H1 (cell line): ENCODE data around the gene DENND6B. TPM values are rescaled to one million over a fixed set of nuclear protein-coding genes. Genes with fewer than 3 reads are reported as not detected.
A peak's percentile ranks its signal among the peaks of the same experiment; 100 is the strongest.

Experiments
- CTCF ChIA-PET: fragments of 300-600 bp; sonication (Branson Sonifier 250); formaldehyde crosslinking; loops from one replicate; lab custom pipeline; 2021; ENCODE audit not compliant: partially characterized antibody; lab: Charles Lee
- POLR2A ChIA-PET: fragments of 300-600 bp; sonication (Branson Sonifier 250); formaldehyde crosslinking; loops from one replicate; lab custom pipeline; 2021; ENCODE audit warnings: inconsistent platforms; ENCODE audit not compliant: partially characterized antibody; lab: Charles Lee
- DNase-seq, 2 experiments: peaks; one replicate each; pipeline versions ENCODE4 v3.0.0 to v3.0.0-alpha.2; 2010 to 2022; ENCODE audit warnings: low spot score in 2 of 2, low read depth in 1 of 2, mixed read lengths in 1 of 2
- FAIRE-seq: peaks from 2 replicates; lab custom pipeline; 2011; peaks lifted over from hg19 to GRCh38; lab: Jason Lieb, UNC
- H2AFZ ChIP-seq: 2 replicates; pipeline ENCODE4 v1.8.1; 2012; ENCODE audit warnings: low read length, inconsistent platforms
- H2AK5ac ChIP-seq: 2 replicates; pipeline ENCODE4 v1.6.1; 2013; ENCODE audit warnings: low read depth, low read length
- H2BK120ac ChIP-seq: replicated peaks from 2 replicates; pipeline ENCODE3; 2013; ENCODE audit warnings: low read depth, low read length, inconsistent platforms
- H2BK12ac ChIP-seq: 2 replicates; pipeline ENCODE4 v1.6.1; 2013; ENCODE audit warnings: low read depth, low read length
- H2BK15ac ChIP-seq: 2 replicates; pipeline ENCODE4 v1.6.1; 2013; ENCODE audit warnings: low read length
- H2BK20ac ChIP-seq: 2 replicates; pipeline ENCODE4 v1.6.1; 2013; ENCODE audit warnings: low read length
- H2BK5ac ChIP-seq: 2 replicates; pipeline ENCODE4 v1.6.1; 2013; ENCODE audit warnings: low read depth, low read length
- H3K14ac ChIP-seq: 2 replicates; pipeline ENCODE4 v1.6.1; 2013; ENCODE audit warnings: inconsistent platforms; ENCODE audit not compliant: insufficient read length
- H3K18ac ChIP-seq: 2 replicates; pipeline ENCODE4 v1.6.1; 2013; ENCODE audit warnings: low read length; ENCODE audit errors: extremely low read depth
- H3K23ac ChIP-seq: 2 replicates; pipeline ENCODE4 v1.6.1; 2013; ENCODE audit warnings: inconsistent platforms; ENCODE audit not compliant: insufficient read length
- H3K23me2 ChIP-seq: 2 replicates; pipeline ENCODE4 v1.6.1; 2013; ENCODE audit warnings: low read depth, low read length
- H3K27ac ChIP-seq: 2 replicates; pipeline ENCODE4 v1.6.1; 2011; ENCODE audit warnings: low read depth, low read length, inconsistent platforms
- H3K27me3 ChIP-seq, 4 experiments: replicated peaks in 1 of 4; 1 replicate in 1 of 4; 2 replicates in 3 of 4; pipeline versions ENCODE4 v1.6.1 to v1.8.1; 2011 to 2013; ENCODE audit warnings: low read length in 3 of 4, mild to moderate bottlenecking in 3 of 4, inconsistent platforms in 2 of 4, mixed read lengths in 2 of 4, moderate library complexity in 1 of 4; ENCODE audit not compliant: control insufficient read depth in 3 of 4, insufficient read depth in 3 of 4; ENCODE audit errors: extremely low read depth in 1 of 4
- H3K36me3 ChIP-seq, 4 experiments: 2 replicates each; pipeline versions ENCODE4 v1.6.1 to v1.8.1; 2011 to 2013; ENCODE audit warnings: mild to moderate bottlenecking in 4 of 4, low read length in 3 of 4, moderate library complexity in 2 of 4, control low read depth in 1 of 4, inconsistent platforms in 1 of 4; ENCODE audit not compliant: insufficient read depth in 4 of 4, control insufficient read depth in 2 of 4
- H3K4ac ChIP-seq: replicated peaks from 2 replicates; pipeline ENCODE3; 2013; ENCODE audit warnings: low read length, low read depth, mixed read lengths, inconsistent platforms; ENCODE audit not compliant: insufficient read length
- H3K4me1 ChIP-seq, 4 experiments: replicated peaks in 1 of 4; 1 replicate in 1 of 4; 2 replicates in 3 of 4; pipeline versions ENCODE4 v1.6.1 to v1.8.1; 2011 to 2013; ENCODE audit warnings: low read length in 3 of 4, inconsistent platforms in 2 of 4, mixed read lengths in 1 of 4; ENCODE audit not compliant: insufficient read depth in 4 of 4, control insufficient read depth in 3 of 4
- H3K4me2 ChIP-seq, 2 experiments: 2 replicates each; pipeline versions ENCODE4 v1.6.1 to v1.8.1; 2011 to 2013; ENCODE audit warnings: low read depth in 2 of 2, low read length in 2 of 2, control low read depth in 1 of 2, inconsistent platforms in 1 of 2, mild to moderate bottlenecking in 1 of 2; ENCODE audit not compliant: insufficient read depth in 1 of 2
- H3K4me3 ChIP-seq, 4 experiments: fragments of 200-600, 300-600 bp in 1 of 4; sonication (generic), shearing (Covaris generic), sonication (Bioruptor Twin) in 1 of 4; 2 replicates each; pipeline versions ENCODE4 v1.5.1 to v1.8.1; 2011 to 2016; ENCODE audit warnings: low read length in 4 of 4, low read depth in 3 of 4, control low read depth in 2 of 4, inconsistent platforms in 2 of 4, mild to moderate bottlenecking in 2 of 4, mixed read lengths in 1 of 4, moderate library complexity in 1 of 4; ENCODE audit not compliant: insufficient read depth in 2 of 4; ENCODE audit errors: extremely low read depth in 1 of 4
- H3K56ac ChIP-seq: replicated peaks from 2 replicates; pipeline ENCODE3; 2013; ENCODE audit warnings: low read depth, mild to moderate bottlenecking, mixed read lengths, low read length, inconsistent platforms; ENCODE audit not compliant: insufficient read length
- H3K79me1 ChIP-seq: 2 replicates; pipeline ENCODE4 v1.6.1; 2013; ENCODE audit warnings: low read depth, low read length, control low read depth
- H3K79me2 ChIP-seq, 2 experiments: 2 replicates each; pipeline versions ENCODE4 v1.6.1 to v1.8.1; 2012 to 2013; ENCODE audit warnings: low read length in 2 of 2, mild to moderate bottlenecking in 2 of 2, inconsistent platforms in 1 of 2; ENCODE audit not compliant: insufficient read depth in 2 of 2, control insufficient read depth in 1 of 2
- H3K9ac ChIP-seq, 4 experiments: replicated peaks in 1 of 4; 1 replicate in 1 of 4; 2 replicates in 3 of 4; pipeline versions ENCODE4 v1.6.1 to v1.8.1; 2011 to 2013; ENCODE audit warnings: low read depth in 3 of 4, low read length in 3 of 4, control low read depth in 2 of 4, mild to moderate bottlenecking in 2 of 4, moderate library complexity in 2 of 4, inconsistent platforms in 1 of 4; ENCODE audit errors: extremely low read depth in 1 of 4
- H3K9me3 ChIP-seq, 2 experiments: 2 replicates each; pipeline versions ENCODE4 v1.6.1 to v1.8.1; 2012 to 2013; ENCODE audit warnings: mild to moderate bottlenecking in 2 of 2, moderate library complexity in 2 of 2, control low read depth in 1 of 2, inconsistent platforms in 1 of 2, low read depth in 1 of 2, low read length in 1 of 2, mixed read lengths in 1 of 2; ENCODE audit not compliant: insufficient read depth in 2 of 2
- H4K20me1 ChIP-seq, 2 experiments: replicated peaks in 1 of 2; 2 replicates each; pipeline versions ENCODE3 to v1.8.1; 2011 to 2013; ENCODE audit warnings: inconsistent platforms in 2 of 2, low read length in 2 of 2, mild to moderate bottlenecking in 1 of 2; ENCODE audit not compliant: insufficient read depth in 2 of 2, control insufficient read depth in 1 of 2
- H4K5ac ChIP-seq: 2 replicates; pipeline ENCODE4 v1.6.1; 2013; ENCODE audit warnings: low read length, low read depth, mixed read lengths, inconsistent platforms; ENCODE audit not compliant: insufficient read length
- H4K8ac ChIP-seq: 2 replicates; pipeline ENCODE4 v1.8.0; 2013; ENCODE audit warnings: mild to moderate bottlenecking, moderate library complexity, low read length, inconsistent platforms; ENCODE audit not compliant: insufficient read depth; ENCODE audit errors: extremely low read depth
- H4K91ac ChIP-seq: replicated peaks from 2 replicates; pipeline ENCODE3; 2013; ENCODE audit warnings: low read length, mixed read lengths, inconsistent platforms; ENCODE audit not compliant: insufficient read length
- ASH2L ChIP-seq: fragments of 200-600, 300-600 bp; sonication (generic); IDR thresholded peaks from one replicate; pipeline ENCODE4 v1.7.1; 2017; ENCODE audit warnings: low read length
- ATF3 ChIP-seq: IDR thresholded peaks from 2 replicates; pipeline ENCODE4 v1.6.1; 2011; ENCODE audit warnings: low read depth, mild to moderate bottlenecking, low read length; ENCODE audit not compliant: insufficient read depth
- CHD1 ChIP-seq: IDR thresholded peaks from 2 replicates; pipeline ENCODE4 v1.6.1; 2012; ENCODE audit warnings: low read depth, low read length, improper control_type of control experiment
- EP300 ChIP-seq, 2 experiments: IDR thresholded peaks; 1 replicate in 1 of 2; 2 replicates in 1 of 2; pipeline ENCODE4 v1.6.1; 2011 to 2012; ENCODE audit warnings: low read depth in 2 of 2, low read length in 2 of 2, mild to moderate bottlenecking in 2 of 2, borderline replicate concordance in 1 of 2, inconsistent platforms in 1 of 2, moderate library complexity in 1 of 2
- HDAC2 ChIP-seq, 2 experiments: fragments of 300-600 bp in 1 of 2; sonication (generic) in 1 of 2; IDR thresholded peaks; 2 replicates each; pipeline ENCODE4 v1.6.1; 2011 to 2012; ENCODE audit warnings: low read depth in 2 of 2, low read length in 2 of 2, mild to moderate bottlenecking in 2 of 2, moderate library complexity in 2 of 2, borderline replicate concordance in 1 of 2, inconsistent platforms in 1 of 2
- JUN ChIP-seq: IDR thresholded peaks from 2 replicates; pipeline ENCODE4 v1.6.1; 2011; ENCODE audit warnings: low read depth, mild to moderate bottlenecking, improper control_type of control experiment, low read length
- KDM1A ChIP-seq: fragments of 200-600, 300-600 bp; sonication (generic); IDR thresholded peaks from 2 replicates; pipeline ENCODE4 v1.7.1; 2016; ENCODE audit warnings: mild to moderate bottlenecking, low read length, borderline replicate concordance
- SP1 ChIP-seq: IDR thresholded peaks from 2 replicates; pipeline ENCODE4 v1.6.1; 2011; ENCODE audit warnings: low read depth, low read length
- TBP ChIP-seq: IDR thresholded peaks from 2 replicates; pipeline ENCODE4 v1.6.1; 2011; ENCODE audit warnings: low read depth, low read length, improper control_type of control experiment
- TEAD4 ChIP-seq: IDR thresholded peaks from 2 replicates; pipeline ENCODE4 v1.6.1; 2012; ENCODE audit warnings: low read depth, low read length, inconsistent platforms, mixed read lengths
- WGBS, 2 experiments: shearing (Covaris generic) in 1 of 2; methylation state at CpG; one replicate each; pipeline versions ENCODE4 v1.1.6 to v1.1.7; 2013 to 2015; ENCODE audit warnings: low lambda C conversion rate in 2 of 2, mixed read lengths in 2 of 2, inconsistent platforms in 1 of 2, low coverage in 1 of 2, missing lambda C conversion rate in 1 of 2; ENCODE audit not compliant: insufficient replicate concordance in 2 of 2, insufficient coverage in 1 of 2, insufficient read length in 1 of 2; ENCODE audit errors: extremely low coverage in 1 of 2, missing lambda C conversion rate in 1 of 2; 5-methylcytosine and 5-hydroxymethylcytosine counted together
- polyA plus RNA-seq, 7 experiments: library from polyadenylated mRNA; depleted of rRNA in 3 of 7; stranded (reverse) in 5 of 7; unstranded in 2 of 7; fragments of >200 nt in 5 of 7; fragments of 200-250 nt in 2 of 7; gene quantifications; 1 replicate in 5 of 7; 2 replicates in 1 of 7; 4 replicates in 1 of 7; pipeline versions ENCODE4 v1.2.1 to v1.2.3, GENCODE V29; 2011 to 2013; ENCODE audit warnings: missing spikeins in 2 of 7, mixed read lengths in 2 of 7
- total RNA-seq: library from RNA; stranded (reverse); fragmentation: NEBNext Ultra II Directional; extraction: Animal tissue kit (Norgen Biotek cat#: 25700); gene quantifications from 2 replicates; pipeline ENCODE4 v1.2.1, GENCODE V29; 2021

Gene DENND6B
- total and polyA plus RNA-seq, 2 of the 8 experiments (the other 6 are each of a cell fraction or from before 2014, with no cell fraction given) = 1.1 to 1.9 TPM

GRCh38 chr22:50341977-50342650 is 15.3 kb upstream of the DENND6B start:
- H3K18ac ChIP-seq = peak overlapping the region; percentile 4; the same call in 1 of the 2 replicates
- POLR2A ChIA-PET = interaction anchor here (0.5 to 2.3 kb wide), 8 partner anchors 14 to 227 kb away, joined by 3 to 12 read pairs (median 3); no protein-coding TSS in a partner anchor
- peaks cover 23% of the 10 kb centered on the region for H3K79me1 ChIP-seq
- H2BK5ac ChIP-seq = no peak overlapping the region; the same call in 1 of the 2 replicates
- H3K9me3 ChIP-seq = peaks cover 0 to 3% of the 10 kb centered on the region in 2 experiments; a peak in 1 of 4 replicates
- peaks cover 0 to 4% of the 10 kb centered on the region in 2 experiments; a peak in 1 of 4 replicates for H3K79me2 ChIP-seq
- no peak overlapping the region for H3K14ac ChIP-seq
- peak overlapping the region; percentile 72 to 94 for H3K4me2 ChIP-seq
- no peak for FAIRE-seq
- peaks cover 8 to 40% of the 10 kb centered on the region in 2 experiments for H4K20me1 ChIP-seq
- peak overlapping the region; percentile 44 to 94 (median 68) for H3K4me3 ChIP-seq
- H2BK20ac ChIP-seq = no peak overlapping the region
- H4K5ac ChIP-seq = no peak overlapping the region
- DNase-seq = peak; percentile 51 to 96
- H3K9ac ChIP-seq = no peak overlapping the region
- WGBS, 2 experiments = 10% methylated on average over 24 of the region's 26 CpGs; no CpG with 5 or more reads in 1 of the 2 experiments
- H2BK15ac ChIP-seq = no peak overlapping the region
- CTCF ChIA-PET = interaction anchor here (0.6 to 2.7 kb wide), 32 partner anchors 9 to 184 kb away, joined by 3 to 39 read pairs (median 6); partner anchors contain the start of genes HDAC10, MAPK12, PLXNB2 and SCO2
- H3K23ac ChIP-seq = no peak overlapping the region
- H4K8ac ChIP-seq = peak overlapping the region; percentile 83; the same call in 1 of the 2 replicates
- H3K4me1 ChIP-seq = peaks cover 0 to 2% (median under 1%) of the 10 kb centered on the region in 4 experiments; a peak in 3 of 7 replicates
- no peak overlapping the region for H2BK12ac ChIP-seq
- H3K23me2 ChIP-seq = peaks cover 37% of the 10 kb centered on the region; the same call in 1 of the 2 replicates
- H3K27me3 ChIP-seq = peaks cover 0 to 5% (median 0%) of the 10 kb centered on the region in 4 experiments; a peak in 3 of 7 replicates
- H3K56ac ChIP-seq = no peak overlapping the region
- no peak overlapping the region for H2AK5ac ChIP-seq
- no peak overlapping the region for H3K4ac ChIP-seq
- H2BK120ac ChIP-seq = no peak overlapping the region
- H4K91ac ChIP-seq = no peak overlapping the region
- peak overlapping the region; percentile 91 for H2AFZ ChIP-seq
- H3K27ac ChIP-seq = no peak overlapping the region
- H3K36me3 ChIP-seq = no peaks in the 10 kb centered on the region; a peak in 1 of 8 replicates
- TF ChIP-seq JUN (no peak), EP300 (IDR thresholded peaks at IDR 0.05; ENCODE audit: borderline replicate concordance in 1 of 2, low read depth in 2 of 2, low read length in 2 of 2) (peak in 1 of 2 experiments; percentile 43; a peak in 1 of 3 replicates), SP1 (0 out of 2 replicates have a peak, but pooled peaks have one; percentile 43), ASH2L (peak; percentile 78), TBP (no peak; the same call in 1 of the 2 replicates), KDM1A (no peak), HDAC2 (IDR thresholded peaks at IDR 0.05; ENCODE audit: borderline replicate concordance in 1 of 2, low read depth in 2 of 2, low read length in 2 of 2) (no peak), ATF3 (peak; percentile 26; the same call in 1 of the 2 replicates), CHD1 (no peak), TEAD4 (0 out of 2 replicates have a peak, but pooled peaks have one; percentile 17)
